Measurements from ENCODE around the gene USP22. TPM values are rescaled to one million over a fixed set of nuclear protein-coding genes. Genes with fewer than 3 reads are reported as not detected.

The USP22 gene
- total and polyA plus RNA-seq, 10 of the 15 experiments (the other 5 are each of a cell fraction or from before 2014, with no cell fraction given), result 10.8 to 218 (median 98.8) TPM

- FAIRE-seq, result no peak
- peaks cover 41% of the 10 kb centered on the region for H3K4me1 ChIP-seq (ENCODE audit: control insufficient read depth, insufficient read depth, low read length)
- BruUV-seq (replicated peaks), result TSS peak; percentile 0
- intact Hi-C loops (cut with micrococcal nuclease; ENCODE audit: unreplicated experiment) (no loop called here), in situ Hi-C loops (cut with MboI) (loop anchor here (5.0 kb wide), 1 partner anchor 175 kb away; the partner anchor contains the start of gene TMEM11)
- ATAC-seq, result no peak
- 52% methylated on average over 8 of the region's 8 CpGs for WGBS (ENCODE audit: insufficient coverage, insufficient replicate concordance, low lambda C conversion rate, missing lambda C conversion rate)
- DNase-seq (ENCODE audit: low read depth, low spot score), result no peak
- no peak overlapping the region for H3K9ac ChIP-seq (ENCODE audit: control insufficient read depth, insufficient read depth, low read length)
- no peak overlapping the region for H3K27ac ChIP-seq (ENCODE audit: control insufficient read depth, insufficient read depth)
- peaks cover 97% of the 10 kb centered on the region for H3K79me2 ChIP-seq (ENCODE audit: control insufficient read depth, insufficient read depth, low read length)
- H2AFZ ChIP-seq (ENCODE audit: control insufficient read depth, low read depth, low read length), result no peak overlapping the region
- H3K4me2 ChIP-seq (ENCODE audit: control insufficient read depth, insufficient read depth), result peak overlapping the region; percentile 70
- no peaks in the 10 kb centered on the region for H3K9me3 ChIP-seq (replicated peaks; ENCODE audit: control insufficient read depth, insufficient read depth, low read length)
- H4K20me1 ChIP-seq (ENCODE audit: control insufficient read depth, insufficient read depth), result peaks cover 22% of the 10 kb centered on the region
- ChIA-PET POLR2A (interaction anchor here (0.7 to 2.4 kb wide), 3 partner anchors 62 to 515 kb away, joined by 3 to 8 read pairs (median 4); no protein-coding TSS in a partner anchor), SMC1A (ENCODE audit: uncharacterized antibody, unreplicated experiment) (interaction anchor here (1.0 to 3.4 kb wide), 3 partner anchors 16 to 63 kb away, joined by 3 to 25 read pairs (median 12); no protein-coding TSS in a partner anchor), RAD21 (ENCODE audit: unreplicated experiment) (interaction anchor here (0.6 to 1.5 kb wide), 3 partner anchors 62 to 336 kb away, joined by 3 to 4 read pairs (median 3); no protein-coding TSS in a partner anchor), CTCF (interaction anchor here (1.0 to 1.8 kb wide), 3 partner anchors 23 to 66 kb away, joined by 3 to 7 read pairs (median 3); no protein-coding TSS in a partner anchor)
- H3K36me3 ChIP-seq (ENCODE audit: control insufficient read depth in 2 of 2, insufficient read depth in 2 of 2, low read length in 1 of 2), result peaks cover 2 to 10% of the 10 kb centered on the region in 2 experiments; a peak in 3 of 4 replicates
- H3K27me3 ChIP-seq (replicated peaks in 1 of 2; ENCODE audit: control insufficient read depth in 2 of 2, insufficient read depth in 2 of 2, low read length in 1 of 2), result no peaks in the 10 kb centered on the region
- H3K4me3 ChIP-seq, result peak overlapping the region; percentile 55
- TF ChIP-seq EZH2 (IDR thresholded peaks at IDR 0.05; ENCODE audit: borderline replicate concordance, control insufficient read depth, low read depth, low read length) (no peak), FOXK2 (IDR thresholded peaks at IDR 0.05) (no peak), PKNOX1 (IDR thresholded peaks at IDR 0.05) (no peak), LARP7 (IDR thresholded peaks at IDR 0.05) (no peak), SIX5 (IDR thresholded peaks at IDR 0.05; ENCODE audit: low read depth, low read length, severe bottlenecking) (no peak), TAF1 (IDR thresholded peaks at IDR 0.05; ENCODE audit: borderline replicate concordance, low read depth, low read length) (no peak), ATF2 (IDR thresholded peaks at IDR 0.05; ENCODE audit: low read length) (no peak), KLF5 (IDR thresholded peaks at IDR 0.05; ENCODE audit: partially characterized antibody) (no peak), MAX (IDR thresholded peaks at IDR 0.05; ENCODE audit: low read depth, low read length) (no peak), RCOR1 (conservative IDR thresholded peaks at IDR 0.05; ENCODE audit: low read depth, low read length) (no peak), GABPA (IDR thresholded peaks at IDR 0.05; ENCODE audit: low read depth) (no peak), TBL1XR1 (IDR thresholded peaks at IDR 0.05; ENCODE audit: low read depth, low read length) (no peak), NRF1 (conservative IDR thresholded peaks at IDR 0.05; ENCODE audit: low read depth, low read length) (no peak), BCL3 (IDR thresholded peaks at IDR 0.05; ENCODE audit: borderline replicate concordance, insufficient read depth, low read depth, low read length, poor library complexity, severe bottlenecking) (no peak), EGR1 (IDR thresholded peaks at IDR 0.05; ENCODE audit: borderline replicate concordance in 1 of 2, low read depth in 2 of 2, low read length in 2 of 2) (no peak)
Observed at GRCh38 chr17:21037117-21037803, 5.6 kb downstream of the USP22 start.
